Kidney (tissue), 14 donors: ENCODE data around the gene ROR1. TPM values are rescaled to one million over a fixed set of nuclear protein-coding genes. Genes with fewer than 3 reads are reported as not detected.

ENCODE experiments used
- DNase-seq, 5 donors: peaks; one replicate each; pipeline ENCODE4 v3.0.0-alpha.2; 2013 to 2020
- FAIRE-seq: peaks from 2 replicates; lab custom pipeline; 2012; peaks lifted over from hg19 to GRCh38; lab: Jason Lieb, UNC
- H3K27ac ChIP-seq, 2 donors: one replicate each; pipeline ENCODE4 v1.7.0; 2013; ENCODE audit warnings: low read depth in 2 of 2, low read length in 2 of 2, inconsistent platforms in 1 of 2
- H3K27me3 ChIP-seq: one replicate; pipeline ENCODE4 v1.7.1; 2013; ENCODE audit warnings: low read length, inconsistent platforms; ENCODE audit not compliant: control insufficient read depth, insufficient read depth
- H3K36me3 ChIP-seq, 3 donors: one replicate each; pipeline versions ENCODE4 v1.7.0 to v1.7.1; 2013; ENCODE audit warnings: low read length in 3 of 3, control low read depth in 1 of 3, inconsistent platforms in 1 of 3; ENCODE audit not compliant: insufficient read depth in 3 of 3, control insufficient read depth in 2 of 3
- H3K4me1 ChIP-seq, 3 donors: one replicate each; pipeline versions ENCODE4 v1.7.0 to v1.7.1; 2013; ENCODE audit warnings: low read length in 3 of 3, inconsistent platforms in 1 of 3, low read depth in 1 of 3; ENCODE audit not compliant: control insufficient read depth in 2 of 3, insufficient read depth in 2 of 3
- H3K4me3 ChIP-seq, 3 donors: one replicate each; pipeline versions ENCODE4 v1.7.0 to v1.8.1; 2013; ENCODE audit warnings: low read length in 3 of 3, control low read depth in 1 of 3, inconsistent platforms in 1 of 3
- H3K9ac ChIP-seq, 3 donors: one replicate each; pipeline versions ENCODE4 v1.7.0 to v1.7.1; 2013; ENCODE audit warnings: low read length in 3 of 3, control low read depth in 1 of 3, inconsistent platforms in 1 of 3
- H3K9me3 ChIP-seq, 3 donors: one replicate each; pipeline versions ENCODE4 v1.7.0 to v1.7.1; 2013; ENCODE audit warnings: low read length in 3 of 3, control low read depth in 1 of 3, inconsistent platforms in 1 of 3; ENCODE audit not compliant: control insufficient read depth in 2 of 3, insufficient read depth in 1 of 3
- intact Hi-C: fragments of 100-400 bp; cut with DNase I; formaldehyde crosslinking; loops from one replicate; pipeline ENCODE4 v1.11.1; 2022
- polyA plus RNA-seq: library from polyadenylated mRNA; stranded (reverse); fragments of 350-450 nt; fragmentation: Illumina TruSeq; extraction: RNeasy Lipid Tissue Mini Kit (QIAGEN cat#74804); gene quantifications from one replicate; pipeline ENCODE4 v1.2.3, GENCODE V29; 2014; ENCODE audit warnings: low read depth, low replicate concordance; ENCODE audit not compliant: insufficient read depth
- total RNA-seq: library from RNA; stranded (reverse); fragmentation: NEBNext Ultra II Directional; extraction: Animal tissue kit (Norgen Biotek cat#: 25700); gene quantifications from one replicate; pipeline ENCODE4 v1.2.1, GENCODE V29; 2021
- TF ChIP-seq, protein P1 (sequence below): IDR thresholded peaks from 3 replicates; pipeline ENCODE4 v1.5.1; 2012; ENCODE audit warnings: mild to moderate bottlenecking, moderate library complexity, borderline replicate concordance; ENCODE audit not compliant: insufficient read depth; ENCODE audit errors: extremely low read depth
- donor health status: control.
- donor health status: control.
- donor health status: control.
- donor health status: control.
- donor health status: control.
- donor health status: DM: yes; HTN: yes; CAD: no.
- donor health status: Normal renal cell carcinoma (clear cell type).

The ROR1 gene
- total and polyA plus RNA-seq, 2 donors from 2014 or later, result 0.77 to 8.0 TPM

DNA sequence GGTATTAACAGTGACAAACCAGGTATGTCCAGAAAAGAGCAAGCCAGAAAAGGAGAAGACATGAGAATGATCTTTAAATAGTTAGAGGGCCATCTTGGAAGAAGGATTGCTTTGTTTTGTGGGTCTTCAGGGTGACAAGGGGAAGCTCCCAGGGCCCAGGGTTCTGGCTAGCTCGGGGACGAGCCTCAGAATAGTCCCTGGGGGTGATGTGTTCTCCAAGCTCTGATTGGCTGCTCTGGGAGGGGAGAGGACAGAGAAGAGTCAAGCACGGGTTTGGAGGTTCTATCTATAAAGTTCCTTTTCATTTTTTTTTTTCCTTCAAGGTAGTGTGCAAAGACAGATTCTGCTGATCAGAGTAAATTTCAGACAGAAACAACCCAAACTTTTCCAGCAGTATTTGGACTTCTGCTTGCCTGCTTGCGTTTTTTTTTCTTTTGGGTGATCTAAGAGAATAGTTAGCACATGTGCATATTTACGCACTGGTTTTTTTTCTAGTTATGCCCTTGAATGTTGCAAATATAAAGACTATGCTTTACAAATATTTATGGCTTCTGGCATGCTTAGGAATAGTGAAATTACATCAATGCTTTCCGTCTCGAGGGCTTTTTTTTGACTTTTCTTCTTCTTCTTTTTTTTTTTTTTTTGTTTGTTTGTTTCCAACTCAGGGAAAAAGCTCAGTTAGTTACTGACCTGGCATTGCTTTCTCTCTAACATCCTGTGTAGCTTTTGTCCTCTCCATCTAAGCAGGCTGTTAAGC, 59.7 kb downstream of the ROR1 start:
- Histone ChIP-seq H3K4me1 (peaks cover 0 to 4% (median 0%) of the 10 kb centered on the region in 3 donors), H3K9me3 (no peaks in the 10 kb centered on the region), H3K36me3 (no peaks in the 10 kb centered on the region), H3K27me3 (no peaks in the 10 kb centered on the region), H3K4me3 (no peak overlapping the region), H3K9ac (no peak overlapping the region), H3K27ac (no peak overlapping the region)
- TF ChIP-seq, protein P1, sequence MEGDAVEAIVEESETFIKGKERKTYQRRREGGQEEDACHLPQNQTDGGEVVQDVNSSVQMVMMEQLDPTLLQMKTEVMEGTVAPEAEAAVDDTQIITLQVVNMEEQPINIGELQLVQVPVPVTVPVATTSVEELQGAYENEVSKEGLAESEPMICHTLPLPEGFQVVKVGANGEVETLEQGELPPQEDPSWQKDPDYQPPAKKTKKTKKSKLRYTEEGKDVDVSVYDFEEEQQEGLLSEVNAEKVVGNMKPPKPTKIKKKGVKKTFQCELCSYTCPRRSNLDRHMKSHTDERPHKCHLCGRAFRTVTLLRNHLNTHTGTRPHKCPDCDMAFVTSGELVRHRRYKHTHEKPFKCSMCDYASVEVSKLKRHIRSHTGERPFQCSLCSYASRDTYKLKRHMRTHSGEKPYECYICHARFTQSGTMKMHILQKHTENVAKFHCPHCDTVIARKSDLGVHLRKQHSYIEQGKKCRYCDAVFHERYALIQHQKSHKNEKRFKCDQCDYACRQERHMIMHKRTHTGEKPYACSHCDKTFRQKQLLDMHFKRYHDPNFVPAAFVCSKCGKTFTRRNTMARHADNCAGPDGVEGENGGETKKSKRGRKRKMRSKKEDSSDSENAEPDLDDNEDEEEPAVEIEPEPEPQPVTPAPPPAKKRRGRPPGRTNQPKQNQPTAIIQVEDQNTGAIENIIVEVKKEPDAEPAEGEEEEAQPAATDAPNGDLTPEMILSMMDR, result no peak
- FAIRE-seq, result no peak
- intact Hi-C loops, result no loop called here
- no peak for DNase-seq

DNA sequence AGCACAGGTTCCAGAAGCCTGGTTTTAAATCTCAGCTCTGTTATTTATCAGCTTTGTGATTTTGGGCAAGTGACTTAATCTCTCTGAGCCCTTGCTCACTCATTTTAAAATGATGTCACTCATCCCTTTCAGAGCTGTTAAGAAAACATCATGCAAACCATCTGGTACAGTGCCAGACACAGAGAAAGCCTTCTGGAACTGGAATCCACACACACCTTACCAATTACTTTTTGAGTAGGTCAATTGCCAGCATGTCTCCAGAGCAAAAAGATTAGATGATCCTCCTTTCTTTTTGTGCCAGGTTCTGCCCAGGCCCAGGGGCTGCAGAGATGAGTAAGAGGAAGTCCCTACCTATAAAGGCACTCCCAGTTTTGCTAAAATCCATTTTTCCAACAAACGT, 61.3 kb downstream of the ROR1 start:
- no peak overlapping the region for H3K4me3 ChIP-seq
- no peaks in the 10 kb centered on the region for H3K9me3 ChIP-seq
- H3K36me3 ChIP-seq, result no peaks in the 10 kb centered on the region
- H3K27me3 ChIP-seq, result no peaks in the 10 kb centered on the region
- no peak for DNase-seq
- H3K4me1 ChIP-seq, result peaks cover 0 to 4% (median 0%) of the 10 kb centered on the region in 3 donors
- H3K9ac ChIP-seq, result no peak overlapping the region
- intact Hi-C loops, result no loop called here
- no peak overlapping the region for H3K27ac ChIP-seq
- no peak for FAIRE-seq
- TF ChIP-seq, protein P1, result no peak

DNA sequence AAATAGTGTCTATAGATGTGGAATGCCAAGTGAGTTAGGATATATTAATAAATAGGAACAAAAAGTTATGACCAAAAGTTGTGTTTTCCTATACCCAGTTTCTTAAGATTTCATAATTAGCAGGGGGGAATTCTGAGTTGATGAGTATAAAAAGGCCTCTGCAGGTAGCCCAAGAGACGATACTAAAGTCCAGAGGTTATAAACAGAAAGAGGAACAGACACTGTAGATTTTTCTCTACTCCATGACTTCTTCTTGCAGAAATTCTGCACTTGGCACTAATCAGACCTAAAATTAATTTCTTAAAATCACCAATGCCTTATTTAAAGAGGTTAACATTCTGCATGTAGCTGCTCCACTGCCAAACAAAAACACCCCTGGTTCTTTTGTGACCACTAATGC, 62.6 kb downstream of the ROR1 start:
- no peaks in the 10 kb centered on the region for H3K4me1 ChIP-seq

More for the DNA sequence above, 62.6 kb downstream of the ROR1 start:
- no peaks in the 10 kb centered on the region for H3K36me3 ChIP-seq
- H3K27me3 ChIP-seq, result no peaks in the 10 kb centered on the region
- DNase-seq (no peak), FAIRE-seq (no peak)
- intact Hi-C loops, result no loop called here
- no peak overlapping the region for H3K9ac ChIP-seq
- no peak overlapping the region for H3K4me3 ChIP-seq
- TF ChIP-seq, protein P1, result no peak
- no peaks in the 10 kb centered on the region for H3K9me3 ChIP-seq
- H3K27ac ChIP-seq, result no peak overlapping the region
